Stimulated activated CD8-positive, alpha-beta memory T cell treated with anti-CD3 and anti-CD28 coated beads, Interleukin-7, amount 100 ng/mL, for 24 hours (primary cell): Measurements from ENCODE around the gene RTP3.
"Not testable (repeated sequence)": the region's sequence is repeated elsewhere in the genome, so short reads cannot be mapped to it uniquely, and the experiment has no call there.

Source experiments
- DNase-seq: peaks from one replicate; pipeline ENCODE4 v3.0.0-alpha.2; 2020; ENCODE audit warnings: low read depth

Gene RTP3

GRCh38 chr3:46491089-46492070 is 6.4 kb upstream of the RTP3 start:
- no peak for DNase-seq

- no peak for DNase-seq
Measured at GRCh38 chr3:46492890-46493547, 4.8 kb upstream of the RTP3 start.

- DNase-seq, result not testable (repeated sequence)
Measured at GRCh38 chr3:46494491-46494890, 3.3 kb upstream of the RTP3 start.

GRCh38 chr3:46495901-46496456 is 1.8 kb upstream of the RTP3 start:
- DNase-seq, result no peak

- no peak for DNase-seq
Measured at GRCh38 chr3:46496746-46497555, 825 bp upstream of the RTP3 start.

- DNase-seq, result no peak
Measured at GRCh38 chr3:46498916-46499519, 1.2 kb downstream of the RTP3 start.

GRCh38 chr3:46500656-46501635 is 3.2 kb downstream of the RTP3 start:
- no peak for DNase-seq

- DNase-seq, result no peak
Measured at GRCh38 chr3:46501702-46502101, 3.9 kb downstream of the RTP3 start.

GRCh38 chr3:46503200-46503874 is 5.6 kb downstream of the RTP3 start:
- DNase-seq, result no peak

- DNase-seq, result no peak
Measured at GRCh38 chr3:46504789-46505188, 7.0 kb downstream of the RTP3 start.

- DNase-seq, result no peak
Measured at GRCh38 chr3:46505953-46506352, 8.2 kb downstream of the RTP3 start.

- DNase-seq, result no peak
Measured at GRCh38 chr3:46506526-46506925, 8.8 kb downstream of the RTP3 start.

- DNase-seq, result no peak
Measured at GRCh38 chr3:46508850-46509591, 11.2 kb downstream of the RTP3 start.

GRCh38 chr3:46509661-46510187 is 11.9 kb downstream of the RTP3 start:
- DNase-seq, result no peak

- no peak for DNase-seq
Measured at GRCh38 chr3:46512191-46512749, 14.5 kb downstream of the RTP3 start.

GRCh38 chr3:46516521-46516920 is 18.7 kb downstream of the RTP3 start:
- DNase-seq, result no peak

- DNase-seq, result no peak
Measured at GRCh38 chr3:46517016-46517783, 19.4 kb downstream of the RTP3 start.

GRCh38 chr3:46517784-46518181 is 20.0 kb downstream of the RTP3 start:
- no peak for DNase-seq
